ENCODE measurements around the gene SSMEM1.

DNA sequence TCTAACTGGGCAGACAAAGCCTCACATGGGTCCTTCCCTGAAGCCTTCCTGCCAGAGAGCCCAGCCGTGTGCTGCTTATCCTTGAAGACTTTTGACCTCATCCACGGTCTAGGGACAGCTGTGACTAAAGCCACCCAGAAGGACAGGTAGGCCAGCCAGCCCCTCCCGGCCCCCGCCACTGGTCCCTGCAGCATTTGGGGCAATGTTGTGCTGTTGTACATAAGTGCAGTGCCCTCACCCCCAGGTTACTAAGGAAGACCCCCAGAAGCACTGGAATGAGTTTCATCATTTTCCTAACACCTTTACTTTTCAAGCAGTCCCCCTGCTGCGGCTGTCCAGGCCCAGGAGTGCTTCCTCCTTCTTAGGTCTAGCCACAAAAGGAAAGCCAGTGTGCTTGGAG lies 45.5 kb upstream of the SSMEM1 start:
- TF ChIP-seq, protein P1, sequence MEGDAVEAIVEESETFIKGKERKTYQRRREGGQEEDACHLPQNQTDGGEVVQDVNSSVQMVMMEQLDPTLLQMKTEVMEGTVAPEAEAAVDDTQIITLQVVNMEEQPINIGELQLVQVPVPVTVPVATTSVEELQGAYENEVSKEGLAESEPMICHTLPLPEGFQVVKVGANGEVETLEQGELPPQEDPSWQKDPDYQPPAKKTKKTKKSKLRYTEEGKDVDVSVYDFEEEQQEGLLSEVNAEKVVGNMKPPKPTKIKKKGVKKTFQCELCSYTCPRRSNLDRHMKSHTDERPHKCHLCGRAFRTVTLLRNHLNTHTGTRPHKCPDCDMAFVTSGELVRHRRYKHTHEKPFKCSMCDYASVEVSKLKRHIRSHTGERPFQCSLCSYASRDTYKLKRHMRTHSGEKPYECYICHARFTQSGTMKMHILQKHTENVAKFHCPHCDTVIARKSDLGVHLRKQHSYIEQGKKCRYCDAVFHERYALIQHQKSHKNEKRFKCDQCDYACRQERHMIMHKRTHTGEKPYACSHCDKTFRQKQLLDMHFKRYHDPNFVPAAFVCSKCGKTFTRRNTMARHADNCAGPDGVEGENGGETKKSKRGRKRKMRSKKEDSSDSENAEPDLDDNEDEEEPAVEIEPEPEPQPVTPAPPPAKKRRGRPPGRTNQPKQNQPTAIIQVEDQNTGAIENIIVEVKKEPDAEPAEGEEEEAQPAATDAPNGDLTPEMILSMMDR (IDR thresholded peaks at IDR 0.05), result no peak
- TF ChIP-seq POLR2A (IDR thresholded peaks at IDR 0.05), result no peak

Measured in thyroid gland (tissue), 4 donors.